K562 (cell line): Measurements from ENCODE around the gene IFNA17. TPM values are rescaled to one million over a fixed set of nuclear protein-coding genes. Genes with fewer than 3 reads are reported as not detected.

Source experiments
- ATAC-seq: fragments of 200-7000 bp; cut with Tn5 transposase; 3 replicates; pipeline ENCODE4 v1.9.1; 2020; ENCODE audit warnings: moderate library complexity
- BruUV-seq: library from RNA; stranded (reverse); fragments of 400-500 nt; replicated peaks from 2 replicates; lab custom pipeline; 2021; lab: Mats Ljungman, UMichigan
- CTCF ChIA-PET: fragments of 300-600 bp; formaldehyde crosslinking; extraction: SDS; loops from one replicate; lab custom pipeline; 2021; ENCODE audit warnings: low intra/inter-chr PET ratio; lab: Yijun Ruan, JAX
- POLR2A ChIA-PET: fragments of 300-600, 350-650 bp; sonication (Branson Sonifier 250); formaldehyde crosslinking; extraction: SDS; loops from one replicate; lab custom pipeline; 2021; ENCODE audit warnings: antibody characterized with exemption, inconsistent platforms; lab: Yijun Ruan, JAX
- DNase-seq, 4 experiments: peaks; one replicate each; pipeline versions ENCODE4 v3.0.0 to v3.0.0-alpha.2; 2011 to 2018; ENCODE audit warnings: low spot score in 3 of 4, mixed read lengths in 3 of 4; ENCODE audit errors: extremely low read depth in 1 of 4
- FAIRE-seq: peaks from 2 replicates; lab custom pipeline; 2011; peaks lifted over from hg19 to GRCh38; lab: Jason Lieb, UNC
- H2AFZ ChIP-seq: 2 replicates; pipeline ENCODE4 v1.6.0; 2011; ENCODE audit warnings: low read depth, low read length, control low read depth, inconsistent platforms
- H3K27ac ChIP-seq: fragments of 200-600 bp; 3 replicates; pipeline ENCODE4 v1.8.0; 2011; ENCODE audit warnings: low read depth, mild to moderate bottlenecking, control low read depth, inconsistent platforms, low read length, moderate library complexity, mixed read lengths; ENCODE audit errors: extremely low read depth
- H3K27me3 ChIP-seq, 2 experiments: fragments of 300-600 bp in 1 of 2; 2 replicates in 1 of 2; 3 replicates in 1 of 2; pipeline versions ENCODE4 v1.6.0 to v1.8.0; 2011; ENCODE audit warnings: inconsistent platforms in 2 of 2, low read length in 2 of 2, mild to moderate bottlenecking in 1 of 2, mixed read lengths in 1 of 2, moderate library complexity in 1 of 2; ENCODE audit not compliant: control insufficient read depth in 2 of 2, insufficient read depth in 2 of 2
- H3K36me3 ChIP-seq: fragments of 300-600 bp; 3 replicates; pipeline ENCODE4 v1.8.0; 2011; ENCODE audit warnings: mild to moderate bottlenecking, low read length, inconsistent platforms; ENCODE audit not compliant: control insufficient read depth, insufficient read depth
- H3K4me1 ChIP-seq, 2 experiments: fragments of 200-600 bp in 1 of 2; replicated peaks in 1 of 2; 2 replicates in 1 of 2; 3 replicates in 1 of 2; pipeline versions ENCODE4 v1.5.1 to v1.8.0; 2011; ENCODE audit warnings: inconsistent platforms in 2 of 2, low read length in 2 of 2, mild to moderate bottlenecking in 1 of 2, mixed read lengths in 1 of 2, moderate library complexity in 1 of 2; ENCODE audit not compliant: control insufficient read depth in 2 of 2, insufficient read depth in 2 of 2
- H3K4me2 ChIP-seq: 2 replicates; pipeline ENCODE4 v1.6.1; 2011; ENCODE audit warnings: low read length, control low read depth, inconsistent platforms, mixed read lengths; ENCODE audit not compliant: insufficient read depth
- H3K4me3 ChIP-seq: fragments of 200-600 bp; sonication (generic), shearing (Covaris generic); 2 replicates; pipeline ENCODE4 v1.5.1; 2016; ENCODE audit warnings: control low read depth, inconsistent platforms
- H3K79me2 ChIP-seq: fragments of 200-600 bp; 3 replicates; pipeline ENCODE4 v1.8.0; 2011; ENCODE audit warnings: low read length, inconsistent platforms; ENCODE audit not compliant: control insufficient read depth, insufficient read depth
- H3K9ac ChIP-seq, 2 experiments: 2 replicates each; pipeline versions ENCODE4 v1.6.0 to v1.6.1; 2011; ENCODE audit warnings: low read depth in 2 of 2, low read length in 2 of 2, control low read depth in 1 of 2, inconsistent platforms in 1 of 2, mild to moderate bottlenecking in 1 of 2, mixed read lengths in 1 of 2; ENCODE audit not compliant: insufficient read depth in 1 of 2
- H3K9me1 ChIP-seq: one replicate; pipeline ENCODE4 v1.6.0; 2011; ENCODE audit warnings: inconsistent platforms, mild to moderate bottlenecking, low read length, moderate library complexity; ENCODE audit not compliant: control insufficient read depth, insufficient read depth
- H3K9me3 ChIP-seq: replicated peaks from 2 replicates; pipeline ENCODE4 v1.5.1; 2011; ENCODE audit warnings: low read depth, low read length, inconsistent platforms; ENCODE audit not compliant: control insufficient read depth, insufficient read depth
- H4K20me1 ChIP-seq: replicated peaks from 2 replicates; pipeline ENCODE4 v1.6.1; 2011; ENCODE audit warnings: low read length, inconsistent platforms, mixed read lengths; ENCODE audit not compliant: control insufficient read depth, insufficient read depth
- CBX5 ChIP-seq: IDR thresholded peaks from 2 replicates; pipeline ENCODE4 v1.6.1; 2014; ENCODE audit warnings: low read depth, borderline replicate concordance
- CEBPB ChIP-seq: fragments of 450-650 bp; IDR thresholded peaks from 2 replicates; pipeline ENCODE4 v1.6.1; 2016; ENCODE audit warnings: missing genetic modification characterization, missing compliant biosample characterization
- CHD1 ChIP-seq: fragments of 200-600 bp; sonication (generic); IDR thresholded peaks from one replicate; pipeline ENCODE4 v1.6.1; 2012; ENCODE audit warnings: mild to moderate bottlenecking, moderate library complexity, low read length, inconsistent platforms
- HNRNPUL1 ChIP-seq: fragments of 200-400 bp; formaldehyde crosslinking; IDR thresholded peaks from 2 replicates; pipeline ENCODE4 v1.6.1; 2017; ENCODE audit warnings: low read length
- MCM7 ChIP-seq, 2 experiments: fragments of 450-650 bp; IDR thresholded peaks; 2 replicates each; pipeline ENCODE4 v1.6.1; 2016 to 2018
- PHF8 ChIP-seq: fragments of 200-600 bp; sonication (generic); IDR thresholded peaks from 2 replicates; pipeline ENCODE4 v1.6.1; 2012; ENCODE audit warnings: mixed run types, mild to moderate bottlenecking, inconsistent platforms, low read length, moderate library complexity, borderline replicate concordance
- RBM34 ChIP-seq: fragments of 200-400 bp; formaldehyde crosslinking; IDR thresholded peaks from 2 replicates; pipeline ENCODE4 v1.6.1; 2018; ENCODE audit warnings: low read length, borderline replicate concordance; ENCODE audit not compliant: insufficient read depth
- WGBS: fragments of 100-300 bp; shearing (Covaris generic); methylation state at CpG from one replicate; pipeline ENCODE4 v1.1.6; 2016; ENCODE audit warnings: low coverage, mixed read lengths; ENCODE audit not compliant: insufficient coverage; ENCODE audit errors: missing lambda C conversion rate; 5-methylcytosine and 5-hydroxymethylcytosine counted together
- in situ Hi-C: fragments of 300-500 bp; cut with MboI; formaldehyde crosslinking; loops from 4 replicates; pipeline ENCODE4 v1.15.0; 2018; ENCODE audit warnings: inconsistent platforms, mixed read lengths
- intact Hi-C: fragments of 100-400 bp; cut with micrococcal nuclease; formaldehyde crosslinking; loops from 2 replicates; pipeline ENCODE4 v1.14.2; 2022
- polyA plus RNA-seq, 8 experiments: library from polyadenylated mRNA; depleted of rRNA in 4 of 8; stranded (reverse) in 5 of 8; unstranded in 3 of 8; fragments of >200 nt; fragmentation: Nextera tagmentation in 2 of 8; fragmentation: Illumina TruSeq in 1 of 8; extraction: Ambion mirVana in 2 of 8; extraction: Trizol in 1 of 8; gene quantifications; 2 replicates each; pipeline versions ENCODE4 v1.2.1 to v1.2.3, GENCODE V29; 2011 to 2014; ENCODE audit warnings: inconsistent platforms in 1 of 8, missing spikeins in 1 of 8
- total RNA-seq, 7 experiments: library from RNA; depleted of rRNA in 6 of 7; stranded (reverse); fragments of >200 nt in 6 of 7; fragmentation: Illumina TruSeq in 2 of 7; extraction: Trizol in 2 of 7; gene quantifications; 2 replicates each; pipeline versions ENCODE4 v1.2.1 to v1.2.3, GENCODE V29; 2011 to 2021; ENCODE audit warnings: low replicate concordance in 1 of 7
- TF ChIP-seq, protein P1 (sequence below): fragments of 250-450 bp; sonication (Bioruptor Pico); IDR thresholded peaks from 2 replicates; pipeline ENCODE4 v1.8.0; 2021; ENCODE audit warnings: moderate library complexity, mild to moderate bottlenecking, inconsistent platforms
- TF ChIP-seq, protein P2 (sequence below): fragments of 250-450 bp; sonication (Bioruptor Pico); IDR thresholded peaks from 2 replicates; pipeline ENCODE4 v1.9.0; 2021; ENCODE audit warnings: mild to moderate bottlenecking
- TF ChIP-seq, protein P3 (sequence below): IDR thresholded peaks from 2 replicates; pipeline ENCODE4 v1.6.1; 2011; ENCODE audit not compliant: insufficient read length; ENCODE audit errors: extremely low read depth
- TF ChIP-seq, protein P4 (sequence below): fragments of 450-650 bp; IDR thresholded peaks from 2 replicates; pipeline ENCODE4 v1.6.1; 2016; ENCODE audit warnings: low read depth

The IFNA17 gene
- total and polyA plus RNA-seq, 9 of the 15 experiments (the other 6 are each of a cell fraction or from before 2014, with no cell fraction given), result not detected

DNA sequence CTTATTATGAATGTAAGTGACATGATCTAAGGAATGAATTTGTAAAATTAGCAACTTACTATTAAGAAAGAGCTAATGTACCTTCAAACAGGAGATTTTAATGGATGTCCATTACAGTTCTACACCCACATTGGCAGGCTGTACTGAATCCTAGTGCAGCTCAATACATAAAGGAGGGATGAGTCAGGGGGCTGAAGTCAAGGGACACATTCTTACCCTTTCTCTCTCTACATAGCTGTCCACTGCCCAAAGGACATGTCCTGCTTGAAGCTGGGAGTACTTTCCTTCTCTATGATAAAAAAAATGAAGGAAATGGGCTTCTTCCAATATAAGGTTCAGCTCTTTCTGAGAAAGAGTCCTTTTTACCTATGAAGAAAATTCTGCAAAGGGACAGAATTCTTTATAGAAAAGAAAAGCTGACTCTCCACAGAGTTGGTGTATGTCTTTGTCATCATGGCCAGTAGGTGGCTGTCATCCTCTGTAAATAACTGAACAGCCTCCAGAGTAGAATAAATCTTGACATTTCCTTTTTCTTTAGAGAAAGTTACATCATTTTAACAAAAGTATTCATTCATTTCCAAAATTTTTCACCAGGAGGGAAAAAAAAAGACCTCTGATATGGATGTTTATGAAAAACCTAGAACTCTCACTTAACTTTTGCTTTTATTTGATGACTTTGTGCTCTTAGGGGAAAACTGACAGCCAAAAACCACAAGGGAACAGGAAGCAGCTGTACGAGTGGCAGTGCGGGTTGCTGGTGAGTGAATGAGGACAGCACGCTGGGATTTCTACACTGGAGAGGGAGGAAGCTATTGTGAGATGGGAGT lies 24.9 kb upstream of the IFNA17 start:
- Histone ChIP-seq H3K4me2 (no peak overlapping the region), H3K79me2 (no peaks in the 10 kb centered on the region), H3K9me3 (no peaks in the 10 kb centered on the region), H3K36me3 (no peaks in the 10 kb centered on the region), H4K20me1 (no peaks in the 10 kb centered on the region), H2AFZ (no peak overlapping the region), H3K4me3 (no peak overlapping the region), H3K27ac (no peak overlapping the region), H3K9ac (no peak overlapping the region), H3K27me3 (no peaks in the 10 kb centered on the region), H3K4me1 (no peaks in the 10 kb centered on the region), H3K9me1 (no peaks in the 10 kb centered on the region)
- in situ Hi-C loops (no loop called here), intact Hi-C loops (no loop called here)
- no CpG with 5 or more reads among the region's 3 CpGs for WGBS
- no peak for DNase-seq
- BruUV-seq, result no TSS peak
- ATAC-seq, result no peak
- no peak for FAIRE-seq
- ChIA-PET POLR2A (no interaction called here), CTCF (no interaction called here)
- TF ChIP-seq, protein P1, sequence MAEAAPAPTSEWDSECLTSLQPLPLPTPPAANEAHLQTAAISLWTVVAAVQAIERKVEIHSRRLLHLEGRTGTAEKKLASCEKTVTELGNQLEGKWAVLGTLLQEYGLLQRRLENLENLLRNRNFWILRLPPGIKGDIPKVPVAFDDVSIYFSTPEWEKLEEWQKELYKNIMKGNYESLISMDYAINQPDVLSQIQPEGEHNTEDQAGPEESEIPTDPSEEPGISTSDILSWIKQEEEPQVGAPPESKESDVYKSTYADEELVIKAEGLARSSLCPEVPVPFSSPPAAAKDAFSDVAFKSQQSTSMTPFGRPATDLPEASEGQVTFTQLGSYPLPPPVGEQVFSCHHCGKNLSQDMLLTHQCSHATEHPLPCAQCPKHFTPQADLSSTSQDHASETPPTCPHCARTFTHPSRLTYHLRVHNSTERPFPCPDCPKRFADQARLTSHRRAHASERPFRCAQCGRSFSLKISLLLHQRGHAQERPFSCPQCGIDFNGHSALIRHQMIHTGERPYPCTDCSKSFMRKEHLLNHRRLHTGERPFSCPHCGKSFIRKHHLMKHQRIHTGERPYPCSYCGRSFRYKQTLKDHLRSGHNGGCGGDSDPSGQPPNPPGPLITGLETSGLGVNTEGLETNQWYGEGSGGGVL, result no peak
- TF ChIP-seq PHF8 (no peak), CHD1 (no peak), CBX5 (no peak), RBM34 (no peak), MCM7 (IDR thresholded peaks at IDR 0.05) (no peak), HNRNPUL1 (no peak), CEBPB (tag) (no peak)
- TF ChIP-seq, protein P2, sequence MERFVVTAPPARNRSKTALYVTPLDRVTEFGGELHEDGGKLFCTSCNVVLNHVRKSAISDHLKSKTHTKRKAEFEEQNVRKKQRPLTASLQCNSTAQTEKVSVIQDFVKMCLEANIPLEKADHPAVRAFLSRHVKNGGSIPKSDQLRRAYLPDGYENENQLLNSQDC (CRISPR knock-in tag), result no peak
- TF ChIP-seq, protein P3, sequence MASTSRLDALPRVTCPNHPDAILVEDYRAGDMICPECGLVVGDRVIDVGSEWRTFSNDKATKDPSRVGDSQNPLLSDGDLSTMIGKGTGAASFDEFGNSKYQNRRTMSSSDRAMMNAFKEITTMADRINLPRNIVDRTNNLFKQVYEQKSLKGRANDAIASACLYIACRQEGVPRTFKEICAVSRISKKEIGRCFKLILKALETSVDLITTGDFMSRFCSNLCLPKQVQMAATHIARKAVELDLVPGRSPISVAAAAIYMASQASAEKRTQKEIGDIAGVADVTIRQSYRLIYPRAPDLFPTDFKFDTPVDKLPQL, result no peak
- TF ChIP-seq, protein P4, sequence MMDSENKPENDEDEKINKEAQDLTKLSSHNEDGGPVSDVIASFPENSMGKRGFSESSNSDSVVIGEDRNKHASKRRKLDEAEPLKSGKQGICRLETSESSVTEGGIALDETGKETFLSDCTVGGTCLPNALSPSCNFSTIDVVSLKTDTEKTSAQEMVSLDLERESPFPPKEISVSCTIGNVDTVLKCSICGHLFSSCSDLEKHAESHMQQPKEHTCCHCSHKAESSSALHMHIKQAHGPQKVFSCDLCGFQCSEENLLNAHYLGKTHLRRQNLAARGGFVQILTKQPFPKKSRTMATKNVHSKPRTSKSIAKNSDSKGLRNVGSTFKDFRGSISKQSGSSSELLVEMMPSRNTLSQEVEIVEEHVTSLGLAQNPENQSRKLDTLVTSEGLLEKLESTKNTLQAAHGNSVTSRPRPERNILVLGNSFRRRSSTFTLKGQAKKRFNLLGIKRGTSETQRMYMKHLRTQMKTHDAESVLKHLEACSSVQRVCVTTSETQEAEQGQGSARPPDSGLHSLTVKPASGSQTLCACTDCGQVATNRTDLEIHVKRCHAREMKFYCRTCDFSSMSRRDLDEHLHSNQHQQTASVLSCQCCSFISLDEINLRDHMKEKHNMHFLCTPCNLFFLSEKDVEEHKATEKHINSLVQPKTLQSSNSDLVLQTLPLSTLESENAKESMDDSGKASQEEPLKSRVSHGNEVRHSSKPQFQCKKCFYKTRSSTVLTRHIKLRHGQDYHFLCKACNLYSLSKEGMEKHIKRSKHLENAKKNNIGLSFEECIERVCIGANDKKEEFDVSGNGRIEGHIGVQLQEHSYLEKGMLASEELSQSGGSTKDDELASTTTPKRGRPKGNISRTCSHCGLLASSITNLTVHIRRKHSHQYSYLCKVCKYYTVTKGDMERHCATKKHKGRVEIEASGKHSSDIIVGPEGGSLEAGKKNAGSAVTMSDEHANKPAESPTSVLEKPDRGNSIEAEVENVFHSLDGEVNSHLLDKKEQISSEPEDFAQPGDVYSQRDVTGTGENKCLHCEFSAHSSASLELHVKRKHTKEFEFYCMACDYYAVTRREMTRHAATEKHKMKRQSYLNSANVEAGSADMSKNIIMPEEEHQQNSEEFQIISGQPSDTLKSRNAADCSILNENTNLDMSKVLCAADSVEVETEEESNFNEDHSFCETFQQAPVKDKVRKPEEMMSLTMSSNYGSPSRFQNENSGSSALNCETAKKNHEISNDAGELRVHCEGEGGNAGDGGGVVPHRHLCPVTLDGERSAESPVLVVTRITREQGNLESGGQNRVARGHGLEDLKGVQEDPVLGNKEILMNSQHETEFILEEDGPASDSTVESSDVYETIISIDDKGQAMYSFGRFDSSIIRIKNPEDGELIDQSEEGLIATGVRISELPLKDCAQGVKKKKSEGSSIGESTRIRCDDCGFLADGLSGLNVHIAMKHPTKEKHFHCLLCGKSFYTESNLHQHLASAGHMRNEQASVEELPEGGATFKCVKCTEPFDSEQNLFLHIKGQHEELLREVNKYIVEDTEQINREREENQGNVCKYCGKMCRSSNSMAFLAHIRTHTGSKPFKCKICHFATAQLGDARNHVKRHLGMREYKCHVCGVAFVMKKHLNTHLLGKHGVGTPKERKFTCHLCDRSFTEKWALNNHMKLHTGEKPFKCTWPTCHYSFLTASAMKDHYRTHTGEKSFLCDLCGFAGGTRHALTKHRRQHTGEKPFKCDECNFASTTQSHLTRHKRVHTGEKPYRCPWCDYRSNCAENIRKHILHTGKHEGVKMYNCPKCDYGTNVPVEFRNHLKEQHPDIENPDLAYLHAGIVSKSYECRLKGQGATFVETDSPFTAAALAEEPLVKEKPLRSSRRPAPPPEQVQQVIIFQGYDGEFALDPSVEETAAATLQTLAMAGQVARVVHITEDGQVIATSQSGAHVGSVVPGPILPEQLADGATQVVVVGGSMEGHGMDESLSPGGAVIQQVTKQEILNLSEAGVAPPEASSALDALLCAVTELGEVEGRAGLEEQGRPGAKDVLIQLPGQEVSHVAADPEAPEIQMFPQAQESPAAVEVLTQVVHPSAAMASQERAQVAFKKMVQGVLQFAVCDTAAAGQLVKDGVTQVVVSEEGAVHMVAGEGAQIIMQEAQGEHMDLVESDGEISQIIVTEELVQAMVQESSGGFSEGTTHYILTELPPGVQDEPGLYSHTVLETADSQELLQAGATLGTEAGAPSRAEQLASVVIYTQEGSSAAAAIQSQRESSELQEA, result no peak
